Neural crest cell (in vitro differentiated cells): ENCODE measurements around the gene SSTR5. TPM values are rescaled to one million over a fixed set of nuclear protein-coding genes. Genes with fewer than 3 reads are reported as not detected.

Experiments
- DNase-seq: peaks from one replicate; pipeline ENCODE4 v3.0.0; 2021; ENCODE audit warnings: low read depth, mixed read lengths, low spot score
- H3K27ac Mint-ChIP-seq: one replicate; pipeline ENCODE4 v1.8.0; 2021; ENCODE audit warnings: mild to moderate bottlenecking, mixed read lengths; ENCODE audit not compliant: unreplicated experiment
- H3K27me3 Mint-ChIP-seq: 2 replicates; pipeline ENCODE4 v1.8.0; 2021; ENCODE audit warnings: low read depth, mild to moderate bottlenecking, mixed read lengths
- H3K36me3 Mint-ChIP-seq: 2 replicates; pipeline ENCODE4 v1.8.0; 2021; ENCODE audit warnings: low read depth, mild to moderate bottlenecking, mixed read lengths
- H3K4me1 Mint-ChIP-seq: 2 replicates; pipeline ENCODE4 v1.8.0; 2021; ENCODE audit warnings: mixed read lengths
- H3K4me3 Mint-ChIP-seq: one replicate; pipeline ENCODE4 v1.8.0; 2021; ENCODE audit warnings: mild to moderate bottlenecking, mixed read lengths
- H3K9me3 Mint-ChIP-seq: 2 replicates; pipeline ENCODE4 v1.8.0; 2021; ENCODE audit warnings: mixed read lengths
- total RNA-seq: library from RNA; stranded (reverse); gene quantifications from 2 replicates; pipeline ENCODE4 v1.2.1, GENCODE V29; 2021
- TF ChIP-seq, protein P1 (sequence below): fragments of 200-600 bp; sonication (generic); conservative IDR thresholded peaks from 2 replicates; pipeline ENCODE4 v1.5.0; 2021; ENCODE audit warnings: antibody characterized with exemption, mild to moderate bottlenecking

The SSTR5 gene
- total RNA-seq, 1 donor from 2014 or later = not detected

DNA sequence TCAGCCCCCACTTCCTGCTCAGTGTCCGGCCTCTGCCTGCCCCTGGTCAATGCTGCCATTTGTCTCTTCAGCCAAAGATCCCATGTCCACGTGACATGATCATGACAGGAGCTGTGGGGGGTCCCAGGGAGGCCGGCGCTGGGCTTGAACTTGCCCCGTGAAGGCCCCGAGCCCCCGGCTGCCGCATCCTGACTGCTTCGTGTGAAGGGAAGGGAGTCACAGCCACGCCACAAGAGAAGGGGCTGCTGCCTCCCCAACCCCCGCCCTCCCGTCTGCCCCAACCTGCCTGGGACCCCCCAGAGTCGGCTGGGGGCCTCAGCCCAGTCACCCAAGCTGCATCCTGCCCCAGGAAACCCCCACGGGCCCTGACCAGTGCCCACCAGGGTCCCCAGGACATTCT is 14.3 kb upstream of the SSTR5 start:
- DNase-seq = peak; percentile 29
- no peak overlapping the region for H3K27ac Mint-ChIP-seq
- peaks cover 4% of the 10 kb centered on the region for H3K36me3 Mint-ChIP-seq
- H3K27me3 Mint-ChIP-seq = no peaks in the 10 kb centered on the region
- H3K9me3 Mint-ChIP-seq = peaks cover 3% of the 10 kb centered on the region
- H3K4me3 Mint-ChIP-seq = no peak overlapping the region
- TF ChIP-seq, protein P1, sequence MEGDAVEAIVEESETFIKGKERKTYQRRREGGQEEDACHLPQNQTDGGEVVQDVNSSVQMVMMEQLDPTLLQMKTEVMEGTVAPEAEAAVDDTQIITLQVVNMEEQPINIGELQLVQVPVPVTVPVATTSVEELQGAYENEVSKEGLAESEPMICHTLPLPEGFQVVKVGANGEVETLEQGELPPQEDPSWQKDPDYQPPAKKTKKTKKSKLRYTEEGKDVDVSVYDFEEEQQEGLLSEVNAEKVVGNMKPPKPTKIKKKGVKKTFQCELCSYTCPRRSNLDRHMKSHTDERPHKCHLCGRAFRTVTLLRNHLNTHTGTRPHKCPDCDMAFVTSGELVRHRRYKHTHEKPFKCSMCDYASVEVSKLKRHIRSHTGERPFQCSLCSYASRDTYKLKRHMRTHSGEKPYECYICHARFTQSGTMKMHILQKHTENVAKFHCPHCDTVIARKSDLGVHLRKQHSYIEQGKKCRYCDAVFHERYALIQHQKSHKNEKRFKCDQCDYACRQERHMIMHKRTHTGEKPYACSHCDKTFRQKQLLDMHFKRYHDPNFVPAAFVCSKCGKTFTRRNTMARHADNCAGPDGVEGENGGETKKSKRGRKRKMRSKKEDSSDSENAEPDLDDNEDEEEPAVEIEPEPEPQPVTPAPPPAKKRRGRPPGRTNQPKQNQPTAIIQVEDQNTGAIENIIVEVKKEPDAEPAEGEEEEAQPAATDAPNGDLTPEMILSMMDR = no peak
- H3K4me1 Mint-ChIP-seq = no peaks in the 10 kb centered on the region

DNA sequence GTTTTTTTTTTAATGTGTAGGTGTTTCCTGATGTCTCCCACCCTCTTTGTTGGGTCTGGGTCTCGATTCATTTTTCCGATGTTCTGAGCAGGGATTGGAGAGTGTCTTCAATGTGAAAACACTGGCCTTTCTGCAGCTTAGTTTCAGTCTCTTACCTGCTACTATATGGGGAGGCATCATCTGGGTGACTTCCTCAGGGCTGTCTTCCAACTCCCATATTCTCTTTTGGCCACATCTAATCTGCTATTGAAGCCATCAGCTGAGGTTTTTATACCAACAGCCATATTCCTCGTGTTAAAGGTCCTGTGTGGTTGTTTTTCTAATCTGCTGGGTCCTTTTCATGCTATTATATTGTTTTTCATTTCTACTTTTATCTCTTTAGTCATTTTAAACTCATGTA is 13.2 kb upstream of the SSTR5 start:
- H3K4me3 Mint-ChIP-seq = no peak overlapping the region
- TF ChIP-seq, protein P1 = no peak
- no peaks in the 10 kb centered on the region for H3K4me1 Mint-ChIP-seq
- peaks cover 4% of the 10 kb centered on the region for H3K36me3 Mint-ChIP-seq
- peaks cover 3% of the 10 kb centered on the region for H3K9me3 Mint-ChIP-seq
- no peak overlapping the region for H3K27ac Mint-ChIP-seq
- DNase-seq = no peak
- H3K27me3 Mint-ChIP-seq = no peaks in the 10 kb centered on the region

DNA sequence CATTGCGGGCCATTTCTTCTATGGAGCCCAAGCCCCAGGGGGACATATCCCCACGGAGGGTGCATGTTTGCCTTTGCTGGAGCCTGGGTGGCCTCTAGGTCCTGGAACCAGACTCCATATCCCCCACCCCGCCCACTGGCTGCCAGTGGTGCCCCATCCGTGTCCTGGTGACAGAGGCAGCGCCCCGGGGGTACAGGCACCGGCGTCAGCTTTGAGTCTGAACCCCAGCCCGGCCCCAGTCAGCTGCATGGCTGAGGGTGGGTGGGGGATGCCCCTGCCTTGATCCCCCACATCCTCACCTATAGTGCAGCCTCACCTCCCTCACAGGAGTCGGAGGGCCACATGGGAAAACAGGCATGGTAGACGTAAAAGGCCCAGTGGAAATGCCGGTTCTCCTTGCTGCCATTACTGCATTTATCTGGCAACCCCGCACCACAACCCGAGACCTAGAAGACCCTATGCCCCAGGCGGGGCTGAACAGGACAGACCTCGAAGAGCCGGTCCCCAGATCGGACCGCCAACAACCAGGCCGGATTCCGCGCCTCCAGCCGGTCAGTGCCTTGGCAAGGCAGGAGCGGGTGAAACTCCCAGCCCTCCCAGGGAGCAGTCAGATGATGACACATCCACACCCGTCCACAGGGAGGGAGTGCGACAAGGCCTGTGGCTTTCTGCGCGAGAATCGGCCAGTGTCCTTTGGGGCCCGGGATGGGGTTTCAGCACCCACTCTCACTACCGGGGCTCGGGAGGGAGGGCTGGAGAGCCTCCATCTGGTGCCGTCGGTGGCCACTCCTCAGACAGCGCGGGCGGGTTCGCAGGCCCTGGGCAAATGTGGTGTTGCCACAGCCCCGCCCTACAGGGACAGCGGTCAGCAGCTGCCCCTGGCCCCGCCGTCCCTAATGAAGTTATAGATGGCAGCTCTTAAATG is 11.9 kb upstream of the SSTR5 start:
- TF ChIP-seq, protein P1 = no peak
- Mint-ChIP-seq H3K9me3 (peaks cover 3% of the 10 kb centered on the region), H3K36me3 (peaks cover 4% of the 10 kb centered on the region), H3K4me1 (no peaks in the 10 kb centered on the region), H3K27ac (no peak overlapping the region), H3K4me3 (no peak overlapping the region), H3K27me3 (no peaks in the 10 kb centered on the region)
- no peak for DNase-seq

DNA sequence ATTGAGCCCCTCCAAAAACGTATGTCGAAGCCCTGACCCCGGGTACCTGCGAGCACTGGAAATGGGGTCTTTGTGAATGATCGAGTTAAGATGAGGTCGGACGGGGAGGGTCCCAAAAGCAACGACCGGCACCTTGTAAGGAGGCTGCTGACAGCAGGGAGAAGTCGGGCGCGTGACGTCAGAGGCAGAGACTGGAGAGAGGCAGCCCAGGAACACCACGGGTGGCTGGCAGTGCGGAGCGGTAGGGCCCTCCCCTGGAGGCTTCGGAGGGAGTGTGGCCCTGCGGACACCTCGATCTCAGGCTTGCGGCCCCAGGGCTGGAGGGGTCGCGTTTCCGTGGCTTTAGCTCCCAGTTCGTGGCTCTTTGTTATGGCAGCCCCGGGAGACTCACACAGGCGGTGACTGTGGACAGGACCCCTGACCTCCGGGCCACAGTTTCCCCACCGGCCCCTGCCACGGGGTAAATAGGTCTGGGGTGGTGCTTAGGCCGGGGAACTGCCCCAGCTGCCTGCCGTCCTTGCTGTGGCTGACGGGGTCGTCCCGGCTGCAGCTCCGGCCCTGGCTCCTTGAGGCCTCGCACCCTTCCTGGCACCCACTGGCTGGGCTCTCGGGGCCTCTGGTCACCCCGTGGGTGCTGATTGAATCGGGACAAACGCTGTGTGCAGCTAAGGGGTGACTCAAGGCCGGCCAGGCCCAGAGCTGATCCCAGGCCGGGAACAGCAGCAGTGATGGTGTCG is 10.6 kb upstream of the SSTR5 start:
- H3K4me3 Mint-ChIP-seq = no peak overlapping the region
- TF ChIP-seq, protein P1 = no peak
- H3K27me3 Mint-ChIP-seq = no peaks in the 10 kb centered on the region
- H3K27ac Mint-ChIP-seq = no peak overlapping the region
- peaks cover 4% of the 10 kb centered on the region for H3K36me3 Mint-ChIP-seq
- H3K4me1 Mint-ChIP-seq = no peaks in the 10 kb centered on the region
- DNase-seq = no peak
- H3K9me3 Mint-ChIP-seq = peaks cover 3% of the 10 kb centered on the region

DNA sequence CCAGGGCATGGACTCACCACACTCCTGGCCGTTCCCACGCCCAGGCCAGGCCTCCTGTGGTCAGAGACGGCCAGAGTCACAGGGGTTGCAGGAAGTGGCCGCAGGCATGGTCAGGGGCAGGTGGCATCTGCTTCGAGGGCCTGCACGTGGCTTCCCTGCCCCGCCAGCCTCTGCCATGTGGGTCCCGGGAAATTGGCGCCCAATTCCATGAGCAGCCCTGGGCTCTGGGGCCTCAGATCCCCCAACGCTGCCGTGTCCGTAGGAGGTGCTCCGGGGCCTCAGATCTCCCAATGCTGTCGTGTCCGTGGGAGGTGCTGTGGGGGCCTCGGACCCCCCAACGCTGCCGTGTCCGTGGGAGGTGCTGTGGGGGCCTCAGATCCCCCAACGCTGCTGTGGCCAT is 9.7 kb upstream of the SSTR5 start:
- no peaks in the 10 kb centered on the region for H3K4me1 Mint-ChIP-seq
- peaks cover 4% of the 10 kb centered on the region for H3K36me3 Mint-ChIP-seq
- peaks cover 4% of the 10 kb centered on the region for H3K27me3 Mint-ChIP-seq
- TF ChIP-seq, protein P1 = no peak
- peaks cover 3% of the 10 kb centered on the region for H3K9me3 Mint-ChIP-seq
- H3K4me3 Mint-ChIP-seq = no peak overlapping the region
- DNase-seq = no peak
- H3K27ac Mint-ChIP-seq = no peak overlapping the region
